ENCODE results near the gene FAM98B. TPM values are rescaled to one million over a fixed set of nuclear protein-coding genes. Genes with fewer than 3 reads are reported as not detected.

The FAM98B gene
- total and polyA plus RNA-seq, 9 of the 15 experiments (the other 6 are each of a cell fraction or from before 2014, with no cell fraction given), result 3.1 to 42.0 (median 9.4) TPM

GRCh38 chr15:38507570-38507969 is 53.6 kb downstream of the FAM98B start:
- no peak for DNase-seq (ENCODE audit: extremely low read depth in 1 of 4, low spot score in 3 of 4)
- Histone ChIP-seq H3K79me2 (ENCODE audit: control insufficient read depth, insufficient read depth, low read length) (no peaks in the 10 kb centered on the region), H3K9me3 (replicated peaks; ENCODE audit: control insufficient read depth, insufficient read depth, low read depth, low read length) (no peaks in the 10 kb centered on the region), H3K4me2 (ENCODE audit: insufficient read depth, low read length) (no peak overlapping the region), H3K9ac (ENCODE audit: insufficient read depth in 1 of 2, low read depth in 2 of 2, low read length in 2 of 2) (no peak overlapping the region), H3K9me1 (ENCODE audit: control insufficient read depth, insufficient read depth, low read length) (no peaks in the 10 kb centered on the region), H4K20me1 (replicated peaks; ENCODE audit: control insufficient read depth, insufficient read depth, low read length) (no peaks in the 10 kb centered on the region), H2AFZ (ENCODE audit: low read depth, low read length) (no peak overlapping the region), H3K4me1 (replicated peaks in 1 of 2; ENCODE audit: control insufficient read depth in 2 of 2, insufficient read depth in 2 of 2, low read length in 2 of 2) (peaks cover 0 to 7% of the 10 kb centered on the region in 2 experiments; a peak in 2 of 5 replicates), H3K36me3 (ENCODE audit: control insufficient read depth, insufficient read depth, low read length) (no peaks in the 10 kb centered on the region), H3K27me3 (ENCODE audit: control insufficient read depth in 2 of 2, insufficient read depth in 2 of 2, low read length in 2 of 2) (no peaks in the 10 kb centered on the region), H3K4me3 (no peak overlapping the region), H3K27ac (ENCODE audit: extremely low read depth, low read depth, low read length) (no peak overlapping the region)
- ChIA-PET CTCF (ENCODE audit: low intra/inter-chr PET ratio) (no interaction called here), POLR2A (interaction anchor here (0.8 to 2.2 kb wide), 2 partner anchors 10 to 265 kb away, joined by 3 to 7 read pairs; no protein-coding TSS in a partner anchor)
- intact Hi-C loops (cut with micrococcal nuclease), result loop anchor here (5.0 kb wide), 1 partner anchor 65 kb away; no protein-coding TSS in a partner anchor
- TF ChIP-seq BRCA1 (IDR thresholded peaks at IDR 0.05) (no peak), BRCA1 (CRISPR knock-in tag; IDR thresholded peaks at IDR 0.05) (no peak), MECOM (CRISPR knock-in tag; IDR thresholded peaks at IDR 0.05) (no peak), ETS2 (tag; IDR thresholded peaks at IDR 0.05; ENCODE audit: borderline replicate concordance, poor library complexity, severe bottlenecking) (no peak), JUNB (CRISPR knock-in tag; conservative IDR thresholded peaks at IDR 0.05) (no peak)
- TF ChIP-seq, protein P1, sequence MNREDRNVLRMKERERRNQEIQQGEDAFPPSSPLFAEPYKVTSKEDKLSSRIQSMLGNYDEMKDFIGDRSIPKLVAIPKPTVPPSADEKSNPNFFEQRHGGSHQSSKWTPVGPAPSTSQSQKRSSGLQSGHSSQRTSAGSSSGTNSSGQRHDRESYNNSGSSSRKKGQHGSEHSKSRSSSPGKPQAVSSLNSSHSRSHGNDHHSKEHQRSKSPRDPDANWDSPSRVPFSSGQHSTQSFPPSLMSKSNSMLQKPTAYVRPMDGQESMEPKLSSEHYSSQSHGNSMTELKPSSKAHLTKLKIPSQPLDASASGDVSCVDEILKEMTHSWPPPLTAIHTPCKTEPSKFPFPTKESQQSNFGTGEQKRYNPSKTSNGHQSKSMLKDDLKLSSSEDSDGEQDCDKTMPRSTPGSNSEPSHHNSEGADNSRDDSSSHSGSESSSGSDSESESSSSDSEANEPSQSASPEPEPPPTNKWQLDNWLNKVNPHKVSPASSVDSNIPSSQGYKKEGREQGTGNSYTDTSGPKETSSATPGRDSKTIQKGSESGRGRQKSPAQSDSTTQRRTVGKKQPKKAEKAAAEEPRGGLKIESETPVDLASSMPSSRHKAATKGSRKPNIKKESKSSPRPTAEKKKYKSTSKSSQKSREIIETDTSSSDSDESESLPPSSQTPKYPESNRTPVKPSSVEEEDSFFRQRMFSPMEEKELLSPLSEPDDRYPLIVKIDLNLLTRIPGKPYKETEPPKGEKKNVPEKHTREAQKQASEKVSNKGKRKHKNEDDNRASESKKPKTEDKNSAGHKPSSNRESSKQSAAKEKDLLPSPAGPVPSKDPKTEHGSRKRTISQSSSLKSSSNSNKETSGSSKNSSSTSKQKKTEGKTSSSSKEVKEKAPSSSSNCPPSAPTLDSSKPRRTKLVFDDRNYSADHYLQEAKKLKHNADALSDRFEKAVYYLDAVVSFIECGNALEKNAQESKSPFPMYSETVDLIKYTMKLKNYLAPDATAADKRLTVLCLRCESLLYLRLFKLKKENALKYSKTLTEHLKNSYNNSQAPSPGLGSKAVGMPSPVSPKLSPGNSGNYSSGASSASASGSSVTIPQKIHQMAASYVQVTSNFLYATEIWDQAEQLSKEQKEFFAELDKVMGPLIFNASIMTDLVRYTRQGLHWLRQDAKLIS (CRISPR knock-in tag; IDR thresholded peaks at IDR 0.05), result no peak
- TF ChIP-seq, protein P2, sequence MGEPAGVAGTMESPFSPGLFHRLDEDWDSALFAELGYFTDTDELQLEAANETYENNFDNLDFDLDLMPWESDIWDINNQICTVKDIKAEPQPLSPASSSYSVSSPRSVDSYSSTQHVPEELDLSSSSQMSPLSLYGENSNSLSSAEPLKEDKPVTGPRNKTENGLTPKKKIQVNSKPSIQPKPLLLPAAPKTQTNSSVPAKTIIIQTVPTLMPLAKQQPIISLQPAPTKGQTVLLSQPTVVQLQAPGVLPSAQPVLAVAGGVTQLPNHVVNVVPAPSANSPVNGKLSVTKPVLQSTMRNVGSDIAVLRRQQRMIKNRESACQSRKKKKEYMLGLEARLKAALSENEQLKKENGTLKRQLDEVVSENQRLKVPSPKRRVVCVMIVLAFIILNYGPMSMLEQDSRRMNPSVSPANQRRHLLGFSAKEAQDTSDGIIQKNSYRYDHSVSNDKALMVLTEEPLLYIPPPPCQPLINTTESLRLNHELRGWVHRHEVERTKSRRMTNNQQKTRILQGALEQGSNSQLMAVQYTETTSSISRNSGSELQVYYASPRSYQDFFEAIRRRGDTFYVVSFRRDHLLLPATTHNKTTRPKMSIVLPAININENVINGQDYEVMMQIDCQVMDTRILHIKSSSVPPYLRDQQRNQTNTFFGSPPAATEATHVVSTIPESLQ (CRISPR knock-in tag; IDR thresholded peaks at IDR 0.05), result no peak
- in situ Hi-C loops (cut with MboI), result no loop called here
- FAIRE-seq, result no peak
- no TSS peak for BruUV-seq (replicated peaks)
- WGBS (ENCODE audit: insufficient coverage, low coverage, missing lambda C conversion rate), result 68% methylated on average over 7 of the region's 7 CpGs
- peak; percentile 20; the same call in 2 of the 3 replicates for ATAC-seq
